GM12864 (cell line): Measurements from ENCODE around the gene PIWIL4.

Source experiments
- DNase-seq: peaks from one replicate; pipeline ENCODE4 v3.0.0-alpha.2; 2011; ENCODE audit warnings: low read depth
- H3K4me3 ChIP-seq: 2 replicates; pipeline ENCODE4 v1.5.1; 2011; ENCODE audit warnings: mild to moderate bottlenecking, low read depth, low read length, control low read depth
- TF ChIP-seq, protein P1 (sequence below): IDR thresholded peaks from 2 replicates; pipeline ENCODE4 v1.5.1; 2011; ENCODE audit warnings: low read depth, mild to moderate bottlenecking, moderate library complexity, low read length, control low read depth, inconsistent platforms; ENCODE audit errors: missing control alignments

Gene PIWIL4

DNA sequence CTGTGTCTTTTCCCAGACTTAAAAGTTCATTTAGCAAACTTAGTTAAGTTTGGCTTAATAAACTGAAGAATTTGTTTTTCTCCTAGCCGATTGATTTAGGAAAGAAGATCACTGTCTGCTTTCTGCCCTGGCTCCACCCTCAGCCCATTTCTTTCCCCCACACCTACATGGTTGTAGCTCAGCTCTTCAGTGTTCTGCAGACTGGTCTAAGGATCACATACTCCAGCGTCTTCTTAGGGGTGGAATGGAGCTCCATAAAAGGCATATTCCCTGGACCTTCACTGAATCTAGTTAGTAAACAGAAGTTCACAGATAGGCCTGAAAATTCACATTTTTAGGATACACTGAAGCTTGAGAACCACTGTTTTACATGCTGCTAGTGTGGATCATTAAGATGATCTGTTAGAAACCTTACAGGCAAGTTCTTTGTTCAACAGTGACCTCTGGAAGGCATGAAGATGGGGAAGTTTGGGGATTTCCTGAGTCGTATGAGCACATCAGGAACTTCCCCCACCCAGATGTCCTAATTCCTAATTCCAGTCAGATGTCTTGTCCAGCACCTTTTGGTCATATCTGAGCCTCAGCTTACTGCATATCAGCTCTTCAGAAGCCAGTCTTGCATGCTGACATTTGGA, 16.8 kb downstream of the PIWIL4 start:
- peak; percentile 36 for DNase-seq
- TF ChIP-seq, protein P1, sequence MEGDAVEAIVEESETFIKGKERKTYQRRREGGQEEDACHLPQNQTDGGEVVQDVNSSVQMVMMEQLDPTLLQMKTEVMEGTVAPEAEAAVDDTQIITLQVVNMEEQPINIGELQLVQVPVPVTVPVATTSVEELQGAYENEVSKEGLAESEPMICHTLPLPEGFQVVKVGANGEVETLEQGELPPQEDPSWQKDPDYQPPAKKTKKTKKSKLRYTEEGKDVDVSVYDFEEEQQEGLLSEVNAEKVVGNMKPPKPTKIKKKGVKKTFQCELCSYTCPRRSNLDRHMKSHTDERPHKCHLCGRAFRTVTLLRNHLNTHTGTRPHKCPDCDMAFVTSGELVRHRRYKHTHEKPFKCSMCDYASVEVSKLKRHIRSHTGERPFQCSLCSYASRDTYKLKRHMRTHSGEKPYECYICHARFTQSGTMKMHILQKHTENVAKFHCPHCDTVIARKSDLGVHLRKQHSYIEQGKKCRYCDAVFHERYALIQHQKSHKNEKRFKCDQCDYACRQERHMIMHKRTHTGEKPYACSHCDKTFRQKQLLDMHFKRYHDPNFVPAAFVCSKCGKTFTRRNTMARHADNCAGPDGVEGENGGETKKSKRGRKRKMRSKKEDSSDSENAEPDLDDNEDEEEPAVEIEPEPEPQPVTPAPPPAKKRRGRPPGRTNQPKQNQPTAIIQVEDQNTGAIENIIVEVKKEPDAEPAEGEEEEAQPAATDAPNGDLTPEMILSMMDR, result no peak
- H3K4me3 ChIP-seq, result peak overlapping the region; percentile 2; the same call in 1 of the 2 replicates

DNA sequence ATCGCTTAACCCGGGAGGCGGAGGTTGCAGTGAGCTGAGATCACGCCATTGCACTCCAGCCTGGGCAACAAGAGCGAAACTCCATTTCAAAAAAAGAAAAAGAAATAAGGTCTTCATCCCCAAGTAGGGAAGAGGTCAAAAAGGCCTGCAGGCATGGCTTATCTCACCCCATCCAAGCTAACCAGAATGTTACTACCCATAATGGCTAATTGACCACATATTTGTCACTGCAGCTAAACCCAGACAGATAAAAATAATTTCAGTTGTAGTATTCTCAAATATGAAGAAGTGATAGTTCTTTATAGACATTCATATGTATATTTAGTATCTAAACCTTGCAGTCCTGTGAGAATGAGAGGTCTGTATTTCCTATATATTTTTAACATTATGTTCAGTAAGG, 17.8 kb downstream of the PIWIL4 start:
- DNase-seq, result no peak
- H3K4me3 ChIP-seq, result no peak overlapping the region
- TF ChIP-seq, protein P1, result no peak

DNA sequence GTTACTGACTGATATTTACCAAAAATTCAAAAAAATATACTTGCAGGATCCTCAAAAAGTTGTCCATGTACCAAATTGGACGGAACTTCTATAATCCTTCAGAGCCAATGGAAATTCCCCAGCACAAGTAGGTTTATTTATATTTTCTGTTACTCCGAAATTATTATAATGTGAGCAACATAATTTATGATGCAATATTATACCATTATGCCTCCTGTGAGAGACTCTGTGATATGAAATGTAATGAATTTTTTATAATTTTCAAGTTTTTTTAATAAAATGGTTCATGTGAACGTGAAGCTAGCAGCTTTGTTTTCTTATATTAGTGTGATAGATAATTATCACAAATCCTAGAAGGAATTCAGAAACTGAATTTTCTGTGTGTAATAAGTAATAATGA, 18.2 kb downstream of the PIWIL4 start:
- TF ChIP-seq, protein P1, result no peak
- H3K4me3 ChIP-seq, result no peak overlapping the region
- DNase-seq, result no peak

DNA sequence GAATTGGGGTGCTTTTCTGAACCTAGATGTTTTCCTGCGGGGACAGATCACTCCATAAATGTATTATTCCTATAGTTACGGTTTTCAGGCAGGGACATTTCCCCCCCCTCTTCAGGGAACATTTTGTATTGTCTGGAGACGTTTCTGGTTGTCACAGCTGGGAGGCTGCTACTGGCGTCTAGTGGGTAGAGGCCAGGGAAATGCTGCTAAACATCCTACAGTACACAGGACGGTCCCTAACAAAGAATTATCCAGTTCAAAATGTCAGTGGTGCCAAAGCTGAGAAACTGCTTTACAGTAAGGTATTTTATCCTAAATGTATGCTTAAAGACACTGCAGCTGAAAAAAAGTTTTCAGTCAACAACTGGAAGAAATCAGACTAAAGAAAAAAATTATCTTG, 19.4 kb downstream of the PIWIL4 start:
- TF ChIP-seq, protein P1, result no peak
- DNase-seq, result no peak
- no peak overlapping the region for H3K4me3 ChIP-seq

DNA sequence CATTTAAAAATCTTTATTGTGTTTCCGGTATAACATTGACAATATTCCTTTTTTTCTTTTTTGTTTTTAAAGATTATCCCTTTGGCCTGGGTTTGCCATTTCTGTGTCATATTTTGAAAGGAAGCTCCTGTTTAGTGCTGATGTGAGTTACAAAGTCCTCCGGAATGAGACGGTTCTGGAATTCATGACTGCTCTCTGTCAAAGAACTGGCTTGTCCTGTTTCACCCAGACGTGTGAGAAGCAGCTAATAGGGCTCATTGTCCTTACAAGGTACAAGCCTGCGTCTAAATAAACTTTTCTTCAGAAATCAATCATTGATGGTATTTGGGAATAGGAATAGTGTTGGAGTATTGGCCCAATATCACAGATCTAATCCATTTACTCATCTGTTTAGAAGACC, 19.8 kb downstream of the PIWIL4 start:
- DNase-seq, result no peak
- TF ChIP-seq, protein P1, result no peak
- no peak overlapping the region for H3K4me3 ChIP-seq

DNA sequence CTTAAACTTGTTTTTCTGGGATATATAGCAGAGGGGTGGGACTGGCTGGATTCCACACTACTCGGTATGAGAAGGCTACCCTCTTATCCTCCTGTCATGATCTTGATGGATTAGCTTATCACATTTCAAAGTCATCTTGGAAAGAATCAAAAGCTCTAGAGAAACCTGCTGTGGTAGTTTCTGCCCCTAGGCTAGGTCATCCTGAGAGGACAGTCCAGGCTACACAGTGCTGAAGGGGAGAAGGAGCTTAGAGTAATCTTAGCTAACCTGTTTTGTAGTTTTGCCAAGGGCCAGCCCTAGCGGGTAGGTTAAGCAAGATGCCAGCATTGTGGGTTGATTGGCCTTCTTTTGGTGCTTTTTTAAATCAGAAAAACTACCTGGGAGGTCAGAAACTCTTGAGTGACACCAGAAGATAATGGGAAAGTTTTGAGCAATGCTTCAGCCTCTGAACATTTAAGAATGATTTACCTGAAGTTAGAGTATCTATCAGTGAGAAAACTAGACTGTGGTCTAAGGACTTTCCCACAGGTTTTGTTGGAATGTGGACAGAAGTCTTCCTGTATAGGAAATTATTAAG, 21.3 kb downstream of the PIWIL4 start:
- no peak for DNase-seq
- H3K4me3 ChIP-seq, result no peak overlapping the region
- TF ChIP-seq, protein P1, result no peak
